GM10248 (cell line): ENCODE data around the gene SCARF1.
A peak's percentile ranks its signal among the peaks of the same experiment; 100 is the strongest.

Experiments
- CTCF ChIA-PET: fragments of 300-600 bp; sonication (Branson Sonifier 250); formaldehyde crosslinking; extraction: SDS; loops from one replicate; lab custom pipeline; 2021; ENCODE audit warnings: antibody characterized with exemption; lab: Yijun Ruan, JAX
- POLR2A ChIA-PET: fragments of 350-650 bp; sonication (Branson Sonifier 250); formaldehyde crosslinking; extraction: SDS; loops from one replicate; lab custom pipeline; 2020; ENCODE audit warnings: antibody characterized with exemption; lab: Yijun Ruan, JAX
- DNase-seq: peaks from one replicate; pipeline ENCODE4 v3.0.0; 2012; ENCODE audit errors: extremely low spot score
- TF ChIP-seq, protein P1 (sequence below): IDR thresholded peaks from 2 replicates; pipeline ENCODE4 v1.5.1; 2012; ENCODE audit warnings: mild to moderate bottlenecking, low read depth; ENCODE audit errors: extremely low read depth, missing control alignments, control extremely low read depth

The SCARF1 gene

DNA sequence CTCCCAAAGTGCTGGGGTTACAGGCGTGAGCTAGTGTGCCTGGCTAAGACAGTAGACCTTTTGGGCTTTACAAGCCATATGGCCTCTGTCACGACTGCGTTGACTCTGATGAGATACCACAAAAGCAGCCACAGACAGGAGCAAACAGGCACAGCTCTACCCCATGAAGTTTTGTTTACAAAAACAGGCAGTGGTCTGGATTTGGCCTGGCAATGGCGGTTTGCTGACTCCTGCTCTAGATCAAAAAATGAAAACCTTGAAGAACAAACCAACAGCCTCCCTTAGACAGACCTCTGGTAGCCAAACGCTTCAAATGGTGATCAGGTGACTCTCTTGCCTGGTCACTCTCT is 37.6 kb downstream of the SCARF1 start:
- TF ChIP-seq, protein P1, sequence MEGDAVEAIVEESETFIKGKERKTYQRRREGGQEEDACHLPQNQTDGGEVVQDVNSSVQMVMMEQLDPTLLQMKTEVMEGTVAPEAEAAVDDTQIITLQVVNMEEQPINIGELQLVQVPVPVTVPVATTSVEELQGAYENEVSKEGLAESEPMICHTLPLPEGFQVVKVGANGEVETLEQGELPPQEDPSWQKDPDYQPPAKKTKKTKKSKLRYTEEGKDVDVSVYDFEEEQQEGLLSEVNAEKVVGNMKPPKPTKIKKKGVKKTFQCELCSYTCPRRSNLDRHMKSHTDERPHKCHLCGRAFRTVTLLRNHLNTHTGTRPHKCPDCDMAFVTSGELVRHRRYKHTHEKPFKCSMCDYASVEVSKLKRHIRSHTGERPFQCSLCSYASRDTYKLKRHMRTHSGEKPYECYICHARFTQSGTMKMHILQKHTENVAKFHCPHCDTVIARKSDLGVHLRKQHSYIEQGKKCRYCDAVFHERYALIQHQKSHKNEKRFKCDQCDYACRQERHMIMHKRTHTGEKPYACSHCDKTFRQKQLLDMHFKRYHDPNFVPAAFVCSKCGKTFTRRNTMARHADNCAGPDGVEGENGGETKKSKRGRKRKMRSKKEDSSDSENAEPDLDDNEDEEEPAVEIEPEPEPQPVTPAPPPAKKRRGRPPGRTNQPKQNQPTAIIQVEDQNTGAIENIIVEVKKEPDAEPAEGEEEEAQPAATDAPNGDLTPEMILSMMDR: no peak
- POLR2A ChIA-PET: interaction anchor here (0.7 to 1.3 kb wide), 4 partner anchors 19 to 91 kb away, joined by 3 to 9 read pairs (median 4); partner anchors contain the start of gene INPP5K
- CTCF ChIA-PET: interaction anchor here (0.9 to 4.0 kb wide), 10 partner anchors 10 to 40 kb away, joined by 3 to 34 read pairs (median 4); partner anchors contain the start of gene SLC43A2
- no peak for DNase-seq

DNA sequence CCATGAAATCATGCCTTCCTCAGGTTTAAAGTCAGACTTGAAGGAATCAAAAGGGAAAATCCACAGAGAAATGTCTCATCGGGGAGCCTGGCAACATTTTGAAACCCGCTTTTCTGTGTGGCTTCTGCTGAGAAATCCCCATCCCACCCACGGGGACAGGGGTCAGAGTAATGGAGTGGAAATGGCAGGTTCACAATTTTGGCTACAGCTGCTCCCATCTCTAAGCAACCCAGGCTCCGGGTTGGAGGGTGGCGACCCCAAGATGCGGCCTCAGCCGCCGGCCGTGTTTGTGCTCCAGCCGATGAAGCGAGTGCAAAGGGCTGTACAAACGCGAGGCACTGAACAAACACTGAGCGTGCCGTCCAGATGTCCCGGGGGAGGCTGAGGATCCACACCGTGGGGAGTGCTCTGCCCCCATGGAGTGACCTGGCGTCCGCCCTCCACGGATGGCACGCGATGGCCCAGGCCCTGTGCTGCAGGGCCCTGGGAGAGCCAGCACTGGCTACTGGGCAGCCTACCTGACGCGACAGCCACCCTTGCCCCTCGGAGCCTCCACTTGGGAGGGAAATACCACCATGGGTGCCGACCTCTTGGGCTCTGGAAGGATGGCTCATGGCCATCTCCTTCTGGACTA is 39.1 kb downstream of the SCARF1 start:
- TF ChIP-seq, protein P1: no peak
- ChIA-PET CTCF (interaction anchor here (0.9 to 4.0 kb wide), 8 partner anchors 13 to 42 kb away, joined by 3 to 34 read pairs (median 12); partner anchors contain the start of gene SLC43A2), POLR2A (interaction anchor here (1.3 kb wide), 1 partner anchor 32 kb away, joined by 3 read pairs; no protein-coding TSS in a partner anchor)
- peak; percentile 30 for DNase-seq

DNA sequence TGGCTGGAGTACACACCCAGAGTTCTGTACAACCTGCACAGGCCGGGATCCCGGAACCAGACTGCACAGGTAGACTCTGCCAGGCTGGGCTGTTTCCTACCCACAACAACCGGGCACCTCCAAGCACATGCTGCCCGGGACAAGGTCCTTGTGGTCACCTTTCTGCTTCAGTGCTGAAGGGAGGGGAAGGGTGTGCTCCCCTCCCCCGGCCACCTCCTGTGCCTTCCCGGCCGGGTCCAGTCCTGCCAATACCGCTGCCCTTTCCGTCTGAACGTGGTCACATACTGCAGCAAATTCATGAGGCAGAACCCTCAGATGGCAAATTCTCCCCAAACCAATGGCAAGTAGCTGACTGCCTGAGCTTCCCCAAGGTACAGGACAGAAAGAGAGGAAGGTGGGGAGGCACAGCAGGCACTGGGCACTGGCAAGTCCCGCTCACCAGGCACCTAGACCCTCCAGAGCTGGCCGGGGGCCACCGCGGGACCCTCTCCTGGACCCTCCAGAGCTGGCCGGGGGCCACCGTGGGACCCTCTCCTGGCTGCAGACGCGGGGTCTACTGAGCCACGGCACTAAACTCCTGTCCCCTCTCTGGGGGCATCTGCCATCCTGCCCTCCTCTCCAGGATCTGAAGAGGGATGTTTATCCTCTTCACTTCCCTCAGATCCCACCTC is 39.7 kb downstream of the SCARF1 start:
- DNase-seq: no peak
- TF ChIP-seq, protein P1: no peak
- CTCF ChIA-PET: interaction anchor here (2.6 to 4.0 kb wide), 4 partner anchors 14 to 43 kb away, joined by 9 to 34 read pairs (median 18); partner anchors contain the start of gene SLC43A2
- POLR2A ChIA-PET: interaction anchor here (0.7 kb wide), 1 partner anchor 9 kb away, joined by 3 read pairs; no protein-coding TSS in a partner anchor

GRCh38 chr17:1604831-1605528 is 40.6 kb downstream of the SCARF1 start:
- POLR2A ChIA-PET: interaction anchor here (0.7 kb wide), 1 partner anchor 8 kb away, joined by 3 read pairs; no protein-coding TSS in a partner anchor
- no peak for DNase-seq
- CTCF ChIA-PET: interaction anchor here (0.8 to 4.0 kb wide), 7 partner anchors 11 to 50 kb away, joined by 3 to 34 read pairs (median 11); partner anchors contain the start of gene SLC43A2
- TF ChIP-seq, protein P1: no peak

- TF ChIP-seq, protein P1: no peak
- POLR2A ChIA-PET: no interaction called here
- CTCF ChIA-PET: no interaction called here
- DNase-seq: no peak
These were observed 44.0 kb downstream of the SCARF1 start for GRCh38 chr17:1601571-1601970.
